ENCODE measurements around the gene ITGB2. TPM values are rescaled to one million over a fixed set of nuclear protein-coding genes. Genes with fewer than 3 reads are reported as not detected.

The ITGB2 gene
- total RNA-seq, 1 experiment from 2014 or later, result 0.91 TPM

- DNase-seq (ENCODE audit: low spot score), result no peak
Observed at GRCh38 chr21:44955141-44955797, 34.6 kb upstream of the ITGB2 start.

- DNase-seq (ENCODE audit: low spot score), result no peak
Observed at GRCh38 chr21:44954281-44954771, 33.6 kb upstream of the ITGB2 start.

DNA sequence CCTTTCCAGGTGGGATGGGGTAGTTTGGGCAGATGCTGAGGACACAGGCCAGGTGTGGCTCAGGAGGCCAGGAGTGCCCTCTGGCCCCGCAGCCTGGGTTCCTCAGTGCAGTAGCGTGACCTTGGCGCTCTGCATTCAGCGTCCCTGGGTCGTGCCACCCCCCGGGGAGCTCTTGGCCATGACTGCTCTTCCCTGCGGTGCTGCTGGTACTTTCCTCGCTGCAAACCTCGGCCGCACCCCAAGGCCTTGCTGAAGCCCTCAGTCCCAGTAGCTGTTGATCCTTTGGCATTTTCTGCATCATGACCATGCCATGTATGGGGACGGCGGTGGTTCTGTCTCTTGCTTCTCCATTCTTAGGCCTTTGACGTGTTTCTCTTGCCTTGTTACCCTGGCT lies 32.9 kb upstream of the ITGB2 start:
- DNase-seq (ENCODE audit: low spot score), result no peak

GRCh38 chr21:44952929-44953627 lies 32.4 kb upstream of the ITGB2 start:
- no peak for DNase-seq (ENCODE audit: low spot score)

GRCh38 chr21:44952116-44952928 lies 31.6 kb upstream of the ITGB2 start:
- no peak for DNase-seq (ENCODE audit: low spot score)

DNA sequence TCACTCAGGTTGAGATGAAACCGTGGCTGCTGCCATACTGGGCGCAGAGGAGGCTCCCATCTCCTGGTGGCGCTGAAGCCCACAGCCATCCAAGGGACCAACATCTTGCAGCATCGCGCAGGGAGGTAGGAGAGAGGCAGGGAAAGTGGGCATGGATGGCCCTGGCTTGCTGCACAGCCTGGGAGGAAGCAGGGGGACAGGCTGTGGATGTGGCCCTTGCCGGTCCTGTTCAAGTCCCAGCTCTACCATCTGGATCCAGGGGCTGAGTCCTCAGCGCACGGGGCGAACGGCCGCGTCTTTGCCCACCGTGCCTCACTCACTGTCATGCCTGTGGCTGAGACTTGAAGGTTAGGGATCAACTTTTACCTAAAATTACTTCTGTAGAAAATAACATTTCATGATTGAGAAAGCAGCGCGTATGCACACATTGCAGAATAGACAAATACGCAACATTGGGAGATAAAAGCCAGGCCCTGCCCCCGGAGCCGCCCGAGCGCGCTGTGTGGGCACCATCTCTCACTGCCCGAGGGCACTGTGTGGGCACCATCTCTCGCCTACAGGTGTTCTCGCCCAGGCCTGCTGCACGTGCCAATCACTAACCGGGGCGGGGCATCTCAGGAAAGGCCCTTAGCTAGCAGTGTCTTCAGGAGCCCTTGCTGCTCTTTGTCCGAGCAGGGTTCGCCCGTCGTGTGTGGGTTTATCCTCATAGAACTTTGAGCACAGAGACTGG lies 30.7 kb upstream of the ITGB2 start:
- DNase-seq (ENCODE audit: low spot score), result no peak

- DNase-seq (ENCODE audit: low spot score), result no peak
Observed at GRCh38 chr21:44950351-44950750, 29.7 kb upstream of the ITGB2 start.

- peak; percentile 67 for DNase-seq (ENCODE audit: low spot score)
Observed at GRCh38 chr21:44949779-44950198, 29.1 kb upstream of the ITGB2 start.

DNA sequence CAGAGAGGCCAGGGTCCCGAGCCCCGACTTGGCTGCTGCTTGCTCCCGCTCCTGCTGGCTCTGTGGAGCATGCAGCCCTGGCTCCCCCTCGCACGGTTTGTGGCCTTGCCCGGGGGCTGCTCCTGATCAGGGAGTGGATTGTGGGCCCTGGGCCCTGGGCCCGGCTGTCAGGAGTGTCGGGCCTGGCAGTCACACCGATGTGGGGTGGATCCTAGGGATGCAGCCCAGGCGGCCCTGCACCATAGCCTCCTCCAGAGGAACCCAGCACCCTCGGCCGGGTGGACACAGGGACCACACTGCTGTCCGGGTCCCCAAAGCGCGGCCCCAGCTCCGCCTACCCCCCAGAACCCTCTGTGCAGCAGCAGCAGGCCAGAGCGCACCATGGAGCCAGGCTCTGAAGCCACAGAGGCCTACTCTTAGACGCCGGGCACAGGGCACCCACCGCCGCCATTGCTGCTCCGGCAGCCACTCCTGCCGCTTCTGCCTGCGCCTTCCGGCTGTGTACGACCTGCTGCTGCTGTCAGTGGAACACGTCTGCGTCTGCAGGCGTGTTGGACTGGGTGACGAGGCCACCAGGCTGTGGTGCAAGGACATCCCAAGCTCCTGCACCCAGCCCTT lies 28.6 kb upstream of the ITGB2 start:
- DNase-seq (ENCODE audit: low spot score), result no peak

DNA sequence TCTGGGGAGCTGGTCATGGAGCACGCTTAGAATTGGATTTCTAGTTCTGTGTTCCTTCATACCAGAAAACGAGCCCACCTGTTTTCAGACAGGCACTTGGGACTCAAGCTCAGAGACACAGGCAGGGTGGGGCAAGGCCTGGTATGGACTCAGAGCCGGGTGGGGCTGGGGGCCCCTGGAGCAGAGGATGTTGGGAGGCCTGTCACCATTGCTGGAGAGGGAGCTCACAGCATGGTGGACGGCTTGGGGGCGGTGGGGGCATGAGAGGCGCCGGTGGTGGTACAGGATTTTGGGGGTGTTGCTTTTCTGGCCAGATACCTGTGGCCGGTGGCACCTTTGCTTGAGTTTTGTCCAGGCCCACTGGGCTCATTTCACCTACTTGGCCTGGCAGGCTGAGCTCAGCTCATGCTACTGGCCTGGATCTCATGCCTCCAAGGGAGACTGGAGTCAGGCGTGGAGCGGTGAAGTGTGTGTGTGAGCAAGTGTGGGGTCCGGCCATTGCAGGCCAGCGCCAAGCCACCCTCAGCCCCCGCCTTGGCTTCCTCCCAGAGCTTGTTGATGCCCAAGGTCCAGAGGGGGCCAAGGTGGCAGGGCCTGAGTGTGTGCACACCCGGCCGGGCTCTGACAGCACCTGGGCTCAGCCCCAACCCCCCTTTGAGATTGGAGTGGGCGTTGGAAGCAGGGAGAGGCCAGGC lies 27.9 kb upstream of the ITGB2 start:
- DNase-seq (ENCODE audit: low spot score), result no peak

GRCh38 chr21:44947930-44948331 lies 27.2 kb upstream of the ITGB2 start:
- no peak for DNase-seq (ENCODE audit: low spot score)

DNA sequence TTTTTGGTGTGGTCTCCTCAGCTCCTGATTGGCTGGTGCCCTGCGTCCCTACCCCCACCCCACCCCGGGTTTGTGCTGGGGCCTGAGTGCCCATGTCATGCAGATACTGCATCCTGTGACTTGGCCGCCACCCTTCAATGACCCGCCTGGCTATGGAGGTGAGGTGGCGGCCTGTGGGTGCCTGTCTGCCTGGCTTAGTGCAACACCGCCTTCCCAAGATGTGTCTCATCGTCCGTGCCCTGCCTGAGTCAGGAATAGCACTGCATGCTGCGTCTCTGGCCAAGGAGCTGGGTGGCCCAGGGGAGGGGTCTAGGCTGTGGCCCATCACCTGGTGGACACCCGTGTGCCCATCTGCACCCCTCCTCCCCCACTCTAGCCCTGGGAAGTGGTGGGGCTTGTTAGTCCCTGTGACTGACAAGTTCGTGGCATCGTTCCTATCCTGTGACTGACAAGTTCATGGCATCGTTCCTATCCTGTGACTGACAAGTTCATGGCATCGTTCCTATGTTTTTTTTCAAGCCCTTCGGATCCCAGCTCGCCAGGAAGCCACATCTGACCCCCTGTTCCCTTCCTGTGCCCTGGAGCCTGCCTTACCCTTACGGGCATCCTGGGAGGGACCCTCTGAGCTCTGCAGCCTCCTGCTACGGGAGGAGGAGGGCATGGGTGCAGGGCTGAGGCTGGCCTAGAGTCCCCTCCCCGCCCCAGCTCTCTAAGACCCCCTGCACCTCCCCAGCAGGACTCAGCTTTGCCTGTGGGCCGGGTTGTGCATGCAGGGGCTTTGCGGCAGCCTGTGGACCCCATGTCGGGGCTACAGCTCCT lies 26.6 kb upstream of the ITGB2 start:
- no peak for DNase-seq (ENCODE audit: low spot score)

DNA sequence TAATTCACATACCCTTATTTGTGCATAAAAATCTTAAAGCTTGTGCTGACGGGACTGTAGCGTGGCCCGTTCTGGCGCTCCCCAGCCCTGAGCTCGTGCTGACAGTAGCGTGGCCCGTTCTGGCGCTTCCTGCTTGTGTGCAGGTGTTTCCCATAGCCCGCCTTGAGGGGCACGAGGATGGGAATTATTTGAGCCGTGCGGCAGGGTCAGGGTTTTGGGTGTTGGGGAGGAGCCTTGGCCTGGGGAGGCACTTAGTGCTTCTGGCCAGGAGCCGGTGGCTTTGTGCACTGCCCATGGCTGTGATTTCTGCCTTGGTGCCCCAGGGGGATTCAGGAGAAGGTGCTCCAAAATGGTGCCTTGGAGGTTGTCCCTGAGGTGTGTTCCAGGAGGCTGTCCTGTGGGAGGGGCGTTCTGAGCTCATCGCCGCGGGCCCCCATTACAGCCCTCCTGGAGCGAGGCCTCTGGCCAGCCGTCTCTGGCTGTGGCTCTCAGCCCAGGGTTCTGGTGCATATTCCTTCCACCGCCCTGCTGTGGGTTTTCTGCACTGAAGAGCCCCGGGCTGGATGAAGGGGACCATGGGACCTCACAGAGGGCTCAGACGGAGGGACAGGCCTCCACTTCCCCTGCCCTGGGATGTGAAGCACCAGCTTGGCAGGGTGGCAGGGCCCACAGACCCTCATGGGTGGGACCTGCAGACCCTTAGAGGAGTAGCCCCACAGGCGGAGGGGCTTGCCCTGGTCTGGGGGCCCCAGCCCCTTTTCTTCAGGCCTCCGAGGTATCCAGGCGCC lies 25.7 kb upstream of the ITGB2 start:
- DNase-seq (ENCODE audit: low spot score), result no peak

- no peak for DNase-seq (ENCODE audit: low spot score)
Observed at GRCh38 chr21:44944596-44944995, 23.9 kb upstream of the ITGB2 start.

DNA sequence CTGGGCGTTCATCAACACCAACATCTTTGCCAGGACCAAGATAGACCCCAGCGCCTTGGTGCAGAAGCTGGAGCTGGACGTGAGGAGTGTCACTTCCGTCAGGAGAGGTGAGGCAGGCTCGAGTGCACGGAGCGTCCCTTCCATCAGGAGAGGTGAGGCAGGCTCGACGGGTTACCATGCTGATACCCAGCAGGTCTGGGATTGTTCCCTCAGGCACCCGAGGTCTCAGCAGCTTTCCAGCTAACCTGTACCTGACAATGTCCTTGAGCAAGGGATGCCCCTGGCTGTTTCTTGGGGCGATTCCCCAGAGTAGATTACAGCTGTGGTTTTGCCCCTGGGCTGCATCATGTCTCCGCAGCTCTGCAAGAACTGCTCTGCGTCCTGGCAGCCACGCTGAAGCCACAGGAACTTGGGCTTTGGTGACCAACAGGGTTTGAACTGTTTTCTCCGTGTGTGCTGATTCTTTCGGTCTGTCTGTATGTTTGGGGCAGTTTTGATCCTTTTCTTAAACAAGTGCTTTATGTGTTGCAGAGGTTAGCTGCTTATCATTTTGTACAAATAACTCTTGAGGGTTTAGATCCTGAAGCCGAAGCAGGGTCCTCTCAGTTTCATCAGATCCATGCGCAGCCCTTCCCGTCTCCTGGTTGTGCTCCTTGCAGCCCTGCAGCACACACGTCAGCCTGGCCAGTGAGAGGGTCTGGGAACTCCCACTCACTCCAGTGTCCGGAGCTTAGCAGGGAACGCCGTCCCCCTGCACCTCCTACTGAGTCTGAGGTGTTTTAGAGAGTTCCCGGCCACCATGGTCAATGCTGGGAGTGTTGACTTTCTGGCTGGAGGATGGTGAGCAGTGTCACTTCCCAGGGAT lies 23.2 kb upstream of the ITGB2 start:
- DNase-seq (ENCODE audit: low spot score), result no peak

- DNase-seq (ENCODE audit: low spot score), result no peak
Observed at GRCh38 chr21:44943005-44943685, 22.4 kb upstream of the ITGB2 start.

- DNase-seq (ENCODE audit: low spot score), result no peak
Observed at GRCh38 chr21:44942566-44942965, 21.9 kb upstream of the ITGB2 start.

GRCh38 chr21:44941567-44941966 lies 20.9 kb upstream of the ITGB2 start:
- DNase-seq (ENCODE audit: low spot score), result no peak
